ENCODE data around the gene ZNF181. TPM values are rescaled to one million over a fixed set of nuclear protein-coding genes. Genes with fewer than 3 reads are reported as not detected.

Gene ZNF181
- total and polyA plus RNA-seq, 12 donors, result 5.9 to 30.2 (median 16.7) TPM

- 2 to 22% (median 3%) methylated on average over 8 to 69 of the region's 69 CpGs for WGBS, 4 donors
- peak within 1 kb of the TSS in 3 of 4 donors; percentile 7 to 79 (median 63) for H3K4me3 ChIP-seq
Measured at GRCh38 chr19:34772697-34773554, 38.9 kb downstream of the ZNF181 start, which contains the start of gene ZNF599. Gene ZNF599 (minus strand): TSS chr19:34773215. CDS start chr19:34772841, 374 bp downstream.

GRCh38 chr19:34773555-34773864, 39.5 kb downstream of the ZNF181 start:
- peak overlapping the region in 2 of 4 donors; percentile 63 to 79 for H3K4me3 ChIP-seq
- no peaks in the 10 kb centered on the region for H3K27me3 ChIP-seq
- 64 to 69% (median 67%) methylated on average over 2 of the region's 2 CpGs for WGBS, 4 donors
- no peaks in the 10 kb centered on the region for H3K9me3 ChIP-seq (replicated peaks in 1 of 3)
- TF ChIP-seq POLR2A (IDR thresholded peaks at IDR 0.05), result no peak
- TF ChIP-seq, protein P1, sequence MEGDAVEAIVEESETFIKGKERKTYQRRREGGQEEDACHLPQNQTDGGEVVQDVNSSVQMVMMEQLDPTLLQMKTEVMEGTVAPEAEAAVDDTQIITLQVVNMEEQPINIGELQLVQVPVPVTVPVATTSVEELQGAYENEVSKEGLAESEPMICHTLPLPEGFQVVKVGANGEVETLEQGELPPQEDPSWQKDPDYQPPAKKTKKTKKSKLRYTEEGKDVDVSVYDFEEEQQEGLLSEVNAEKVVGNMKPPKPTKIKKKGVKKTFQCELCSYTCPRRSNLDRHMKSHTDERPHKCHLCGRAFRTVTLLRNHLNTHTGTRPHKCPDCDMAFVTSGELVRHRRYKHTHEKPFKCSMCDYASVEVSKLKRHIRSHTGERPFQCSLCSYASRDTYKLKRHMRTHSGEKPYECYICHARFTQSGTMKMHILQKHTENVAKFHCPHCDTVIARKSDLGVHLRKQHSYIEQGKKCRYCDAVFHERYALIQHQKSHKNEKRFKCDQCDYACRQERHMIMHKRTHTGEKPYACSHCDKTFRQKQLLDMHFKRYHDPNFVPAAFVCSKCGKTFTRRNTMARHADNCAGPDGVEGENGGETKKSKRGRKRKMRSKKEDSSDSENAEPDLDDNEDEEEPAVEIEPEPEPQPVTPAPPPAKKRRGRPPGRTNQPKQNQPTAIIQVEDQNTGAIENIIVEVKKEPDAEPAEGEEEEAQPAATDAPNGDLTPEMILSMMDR (IDR thresholded peaks at IDR 0.05), result no peak
- no peak overlapping the region for H3K27ac ChIP-seq
- peaks cover 0 to 9% of the 10 kb centered on the region in 2 donors for H3K36me3 ChIP-seq (replicated peaks in 1 of 2)
- intact Hi-C loops (cut with DNase I), result no loop called here
- H3K4me1 ChIP-seq (replicated peaks in 1 of 2), result peaks cover 3 to 8% of the 10 kb centered on the region in 2 donors
- DNase-seq, result no peak

More at GRCh38 chr19:34772697-34773554, 38.9 kb downstream of the ZNF181 start, which contains the start of gene ZNF599:
- no peaks in the 10 kb centered on the region for H3K9me3 ChIP-seq (replicated peaks in 1 of 3)
- peak within 1 kb of the TSS; percentile 8 to 74 (median 29) for H3K27ac ChIP-seq
- H3K4me1 ChIP-seq (replicated peaks in 1 of 2), result peaks cover 3 to 8% of the 10 kb centered on the region in 2 donors
- H3K36me3 ChIP-seq (replicated peaks in 1 of 2), result peaks cover 0 to 12% of the 10 kb centered on the region in 2 donors
- TF ChIP-seq, protein P1 (IDR thresholded peaks at IDR 0.05), result peak in 1 of 6 experiments; percentile 2
- TF ChIP-seq POLR2A (IDR thresholded peaks at IDR 0.05), result peak in 1 of 2 donors; percentile 26
- no peaks in the 10 kb centered on the region for H3K27me3 ChIP-seq
- intact Hi-C loops (cut with DNase I), result no loop called here
- DNase-seq, result peak; percentile 85 to 95 (median 90)

DNA sequence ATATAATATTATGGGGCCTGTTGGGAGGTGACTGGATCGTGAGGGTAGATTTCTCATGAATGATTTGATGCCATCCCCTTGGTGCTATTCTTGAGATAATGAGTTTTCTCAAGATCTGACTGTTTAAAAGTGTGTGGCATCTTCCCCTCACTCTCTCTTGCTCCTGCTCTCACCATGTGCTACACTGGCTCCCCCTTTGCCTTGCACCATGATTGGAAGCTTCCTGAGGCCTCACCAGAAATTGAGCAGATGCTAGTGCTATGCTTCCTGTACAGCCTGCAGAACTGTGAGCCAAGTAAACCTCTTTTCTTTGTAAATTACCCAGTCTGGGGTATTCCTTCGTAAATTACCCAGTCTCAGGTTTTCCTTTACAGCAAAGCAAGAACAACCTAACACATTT, 40.8 kb downstream of the ZNF181 start:
- no peak overlapping the region for H3K27ac ChIP-seq
- TF ChIP-seq, protein P1 (IDR thresholded peaks at IDR 0.05), result no peak
- no peak for TF ChIP-seq POLR2A (IDR thresholded peaks at IDR 0.05)
- H3K9me3 ChIP-seq (replicated peaks in 1 of 3), result no peaks in the 10 kb centered on the region
- peaks cover 3 to 8% of the 10 kb centered on the region in 2 donors for H3K4me1 ChIP-seq (replicated peaks in 1 of 2)
- no peak overlapping the region for H3K4me3 ChIP-seq
- no peaks in the 10 kb centered on the region for H3K36me3 ChIP-seq (replicated peaks in 1 of 2)
- no peak for DNase-seq
- H3K27me3 ChIP-seq, result no peaks in the 10 kb centered on the region
- intact Hi-C loops (cut with DNase I), result no loop called here
- 45 to 73% (median 64%) methylated on average over 2 of the region's 2 CpGs for WGBS, 4 donors

GRCh38 chr19:34778342-34778741, 44.3 kb downstream of the ZNF181 start:
- no peaks in the 10 kb centered on the region for H3K27me3 ChIP-seq
- no peak for DNase-seq
- H3K27ac ChIP-seq, result no peak overlapping the region
- intact Hi-C loops (cut with DNase I), result no loop called here
- no peak for TF ChIP-seq POLR2A (IDR thresholded peaks at IDR 0.05)
- TF ChIP-seq, protein P1 (IDR thresholded peaks at IDR 0.05), result no peak
- 61 to 71% (median 63%) methylated on average over 2 of the region's 2 CpGs for WGBS, 4 donors
- H3K4me3 ChIP-seq, result no peak overlapping the region
- H3K4me1 ChIP-seq (replicated peaks in 1 of 2), result no peaks in the 10 kb centered on the region
- no peaks in the 10 kb centered on the region for H3K36me3 ChIP-seq (replicated peaks in 1 of 2)
- no peaks in the 10 kb centered on the region for H3K9me3 ChIP-seq (replicated peaks in 1 of 3)
